Measurements from ENCODE around the gene HAL.

Gene HAL

GRCh38 chr12:95943330-95943842 is 52.8 kb downstream of the HAL start, which contains the start of gene AMDHD1:
AMDHD1 (plus strand) TSS chr12:95943331; CDS start chr12:95943399, 68 bp downstream.
- DNase-seq (ENCODE audit: insufficient read length, low spot score) = peak; percentile 60
- peak; percentile 46 for FAIRE-seq

GRCh38 chr12:95942524-95943329 is 53.4 kb downstream of the HAL start, which contains the start of gene CCDC38:
CCDC38 (minus strand) TSS chr12:95942614; CDS start chr12:95936509, 6,105 bp downstream.
- FAIRE-seq = peak; percentile 85

GRCh38 chr12:95942101-95942523 is 54.0 kb downstream of the HAL start:
- DNase-seq (ENCODE audit: insufficient read length, low spot score) = no peak
- no peak for FAIRE-seq

More at GRCh38 chr12:95942524-95943329, 53.4 kb downstream of the HAL start, which contains the start of gene CCDC38:
- DNase-seq (ENCODE audit: insufficient read length, low spot score) = peak; percentile 94

GRCh38 chr12:95940514-95940913 is 55.6 kb downstream of the HAL start:
- DNase-seq (ENCODE audit: insufficient read length, low spot score) = no peak
- FAIRE-seq = no peak
